ENCODE results near the gene PARD6B.

DNA sequence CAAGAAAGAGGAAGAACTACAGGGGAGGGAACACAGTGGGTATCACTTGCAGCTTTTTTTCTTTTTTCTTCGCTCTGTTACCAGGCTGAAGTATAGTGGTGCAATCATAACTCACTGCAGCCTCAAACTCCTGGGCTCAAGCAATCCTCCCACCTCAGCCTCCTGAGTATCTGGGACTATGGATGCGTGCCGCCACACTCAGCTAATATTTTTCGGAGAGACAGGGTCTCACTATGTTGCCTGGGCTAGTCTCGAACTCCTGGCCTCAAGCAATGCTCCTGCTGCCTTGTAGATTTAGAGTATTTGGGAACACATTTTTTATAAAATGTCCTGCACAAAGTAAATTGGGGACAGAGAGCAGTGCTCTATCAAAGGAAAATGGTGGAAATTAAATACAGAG lies 28.3 kb downstream of the PARD6B start:
- TF ChIP-seq, protein P1, sequence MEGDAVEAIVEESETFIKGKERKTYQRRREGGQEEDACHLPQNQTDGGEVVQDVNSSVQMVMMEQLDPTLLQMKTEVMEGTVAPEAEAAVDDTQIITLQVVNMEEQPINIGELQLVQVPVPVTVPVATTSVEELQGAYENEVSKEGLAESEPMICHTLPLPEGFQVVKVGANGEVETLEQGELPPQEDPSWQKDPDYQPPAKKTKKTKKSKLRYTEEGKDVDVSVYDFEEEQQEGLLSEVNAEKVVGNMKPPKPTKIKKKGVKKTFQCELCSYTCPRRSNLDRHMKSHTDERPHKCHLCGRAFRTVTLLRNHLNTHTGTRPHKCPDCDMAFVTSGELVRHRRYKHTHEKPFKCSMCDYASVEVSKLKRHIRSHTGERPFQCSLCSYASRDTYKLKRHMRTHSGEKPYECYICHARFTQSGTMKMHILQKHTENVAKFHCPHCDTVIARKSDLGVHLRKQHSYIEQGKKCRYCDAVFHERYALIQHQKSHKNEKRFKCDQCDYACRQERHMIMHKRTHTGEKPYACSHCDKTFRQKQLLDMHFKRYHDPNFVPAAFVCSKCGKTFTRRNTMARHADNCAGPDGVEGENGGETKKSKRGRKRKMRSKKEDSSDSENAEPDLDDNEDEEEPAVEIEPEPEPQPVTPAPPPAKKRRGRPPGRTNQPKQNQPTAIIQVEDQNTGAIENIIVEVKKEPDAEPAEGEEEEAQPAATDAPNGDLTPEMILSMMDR (IDR thresholded peaks at IDR 0.05 in 8 of 11, conservative IDR thresholded peaks at IDR 0.05 in 3 of 11), result no peak
- no peak for TF ChIP-seq POLR2A (IDR thresholded peaks at IDR 0.05)
- no peak for TF ChIP-seq POLR2AphosphoS5 (IDR thresholded peaks at IDR 0.05)

Data from spleen (tissue), 7 donors.